ENCODE data around the gene GRIN2A. TPM values are rescaled to one million over a fixed set of nuclear protein-coding genes. Genes with fewer than 3 reads are reported as not detected.

Gene GRIN2A
- polyA plus RNA-seq, 4 donors: 0.66 to 6.5 (median 5.9) TPM

- no peak for DNase-seq (ENCODE audit: low read depth in 4 of 4, low spot score in 3 of 4)
These were observed 247.3 kb downstream of the GRIN2A start for GRCh38 chr16:9934723-9935508.

GRCh38 chr16:9932919-9933653 lies 249.1 kb downstream of the GRIN2A start:
- DNase-seq (ENCODE audit: low read depth in 4 of 4, low spot score in 3 of 4): no peak

GRCh38 chr16:9932000-9932399 lies 250.2 kb downstream of the GRIN2A start:
- no peak for DNase-seq (ENCODE audit: low read depth in 4 of 4, low spot score in 3 of 4)

GRCh38 chr16:9929836-9930235 lies 252.4 kb downstream of the GRIN2A start:
- DNase-seq (ENCODE audit: low read depth in 4 of 4, low spot score in 3 of 4): no peak

- no peak for DNase-seq (ENCODE audit: low read depth in 4 of 4, low spot score in 3 of 4)
These were observed 252.9 kb downstream of the GRIN2A start for GRCh38 chr16:9929313-9929712.

GRCh38 chr16:9922441-9922840 lies 259.8 kb downstream of the GRIN2A start:
- peak in 1 of 4 donors; percentile 6 for DNase-seq (ENCODE audit: low read depth in 4 of 4, low spot score in 3 of 4)

- DNase-seq (ENCODE audit: low read depth in 4 of 4, low spot score in 3 of 4): no peak
These were observed 260.2 kb downstream of the GRIN2A start for GRCh38 chr16:9921997-9922396.

GRCh38 chr16:9919460-9919859 lies 262.8 kb downstream of the GRIN2A start:
- DNase-seq (ENCODE audit: low read depth in 4 of 4, low spot score in 3 of 4): no peak

- DNase-seq (ENCODE audit: low read depth in 4 of 4, low spot score in 3 of 4): no peak
These were observed 264.5 kb downstream of the GRIN2A start for GRCh38 chr16:9917691-9918090.

- no peak for DNase-seq (ENCODE audit: low read depth in 4 of 4, low spot score in 3 of 4)
These were observed 268.5 kb downstream of the GRIN2A start for GRCh38 chr16:9913604-9914326.

GRCh38 chr16:9911989-9912388 lies 270.2 kb downstream of the GRIN2A start:
- no peak for DNase-seq (ENCODE audit: low read depth in 4 of 4, low spot score in 3 of 4)

- no peak for DNase-seq (ENCODE audit: low read depth in 4 of 4, low spot score in 3 of 4)
These were observed 271.0 kb downstream of the GRIN2A start for GRCh38 chr16:9911231-9911630.

- DNase-seq (ENCODE audit: low read depth in 4 of 4, low spot score in 3 of 4): no peak
These were observed 273.0 kb downstream of the GRIN2A start for GRCh38 chr16:9909072-9909825.

GRCh38 chr16:9908613-9909012 lies 273.6 kb downstream of the GRIN2A start:
- peak in 1 of 4 donors; percentile 8 for DNase-seq (ENCODE audit: low read depth in 4 of 4, low spot score in 3 of 4)

GRCh38 chr16:9907752-9908151 lies 274.5 kb downstream of the GRIN2A start:
- no peak for DNase-seq (ENCODE audit: low read depth in 4 of 4, low spot score in 3 of 4)

GRCh38 chr16:9906218-9906617 lies 276.0 kb downstream of the GRIN2A start:
- DNase-seq (ENCODE audit: low read depth in 4 of 4, low spot score in 3 of 4): no peak

GRCh38 chr16:9904526-9904925 lies 277.7 kb downstream of the GRIN2A start:
- DNase-seq (ENCODE audit: low read depth in 4 of 4, low spot score in 3 of 4): no peak

- no peak for DNase-seq (ENCODE audit: low read depth in 4 of 4, low spot score in 3 of 4)
These were observed 281.7 kb downstream of the GRIN2A start for GRCh38 chr16:9900576-9900975.

- DNase-seq (ENCODE audit: low read depth in 4 of 4, low spot score in 3 of 4): no peak
These were observed 283.7 kb downstream of the GRIN2A start for GRCh38 chr16:9898555-9898954.

- no peak for DNase-seq (ENCODE audit: low read depth in 4 of 4, low spot score in 3 of 4)
These were observed 284.1 kb downstream of the GRIN2A start for GRCh38 chr16:9898124-9898523.

- DNase-seq (ENCODE audit: low read depth in 4 of 4, low spot score in 3 of 4): no peak
These were observed 286.4 kb downstream of the GRIN2A start for GRCh38 chr16:9895817-9896216.

Measured in left renal pelvis (tissue), 4 donors.